ENCODE results near the gene ADISSP.

DNA sequence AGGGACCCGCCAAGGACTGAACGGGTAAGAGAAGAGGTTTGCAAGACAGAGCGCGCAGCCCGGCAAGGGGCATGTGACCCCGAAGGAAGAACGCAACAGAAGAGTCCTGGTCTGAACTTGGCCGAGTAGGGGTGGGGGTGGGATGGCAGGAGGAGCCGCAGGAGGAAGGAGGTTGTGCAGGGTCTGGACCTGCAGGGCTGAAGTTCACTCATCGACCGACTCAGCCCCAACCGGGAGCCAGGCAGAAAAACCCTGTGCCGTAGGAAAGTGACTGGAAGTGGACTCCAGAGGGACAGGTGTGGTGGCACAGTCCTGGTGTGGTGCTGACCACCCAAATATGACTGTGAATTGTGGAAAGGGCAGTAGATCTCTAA is 15.2 kb downstream of the ADISSP start:
- TF ChIP-seq, protein P1, sequence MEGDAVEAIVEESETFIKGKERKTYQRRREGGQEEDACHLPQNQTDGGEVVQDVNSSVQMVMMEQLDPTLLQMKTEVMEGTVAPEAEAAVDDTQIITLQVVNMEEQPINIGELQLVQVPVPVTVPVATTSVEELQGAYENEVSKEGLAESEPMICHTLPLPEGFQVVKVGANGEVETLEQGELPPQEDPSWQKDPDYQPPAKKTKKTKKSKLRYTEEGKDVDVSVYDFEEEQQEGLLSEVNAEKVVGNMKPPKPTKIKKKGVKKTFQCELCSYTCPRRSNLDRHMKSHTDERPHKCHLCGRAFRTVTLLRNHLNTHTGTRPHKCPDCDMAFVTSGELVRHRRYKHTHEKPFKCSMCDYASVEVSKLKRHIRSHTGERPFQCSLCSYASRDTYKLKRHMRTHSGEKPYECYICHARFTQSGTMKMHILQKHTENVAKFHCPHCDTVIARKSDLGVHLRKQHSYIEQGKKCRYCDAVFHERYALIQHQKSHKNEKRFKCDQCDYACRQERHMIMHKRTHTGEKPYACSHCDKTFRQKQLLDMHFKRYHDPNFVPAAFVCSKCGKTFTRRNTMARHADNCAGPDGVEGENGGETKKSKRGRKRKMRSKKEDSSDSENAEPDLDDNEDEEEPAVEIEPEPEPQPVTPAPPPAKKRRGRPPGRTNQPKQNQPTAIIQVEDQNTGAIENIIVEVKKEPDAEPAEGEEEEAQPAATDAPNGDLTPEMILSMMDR (IDR thresholded peaks at IDR 0.05) = no peak
- TF ChIP-seq EZH2 (IDR thresholded peaks at IDR 0.05; ENCODE audit: borderline replicate concordance, insufficient read depth, low read depth, low read length, poor library complexity, severe bottlenecking) = no peak

Data from B cell (primary cell).